Measurements from ENCODE around the gene ITPR2. TPM values are rescaled to one million over a fixed set of nuclear protein-coding genes. Genes with fewer than 3 reads are reported as not detected.
A peak's percentile ranks its signal among the peaks of the same experiment; 100 is the strongest.

Gene ITPR2
- total RNA-seq, 1 experiment from 2014 or later, result 16.5 TPM

DNA sequence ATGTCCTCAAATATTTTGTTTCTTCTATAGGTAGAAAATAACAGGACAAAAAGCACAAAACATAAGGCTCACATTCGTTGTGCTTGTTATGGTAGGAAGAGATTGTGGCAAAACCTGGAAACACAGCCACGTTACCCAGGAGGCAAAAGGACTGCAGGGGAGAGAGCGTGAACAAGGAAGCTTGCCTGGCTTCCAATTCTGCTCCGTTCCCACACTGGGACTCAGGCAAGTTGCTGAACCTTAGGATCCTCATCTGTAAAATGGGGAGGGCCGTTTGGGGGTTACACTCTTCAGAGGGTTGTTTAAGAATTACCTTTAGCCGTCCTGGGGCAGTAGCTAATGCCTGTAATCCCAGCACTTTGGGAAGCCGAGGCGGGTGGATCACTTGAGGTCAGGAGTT is 432.4 kb downstream of the ITPR2 start:
- in situ Hi-C loops (cut with HindIII; ENCODE audit: low pct_unique_long_range_greater_than_20kb, low sequenced_read_pairs), result no loop called here

DNA sequence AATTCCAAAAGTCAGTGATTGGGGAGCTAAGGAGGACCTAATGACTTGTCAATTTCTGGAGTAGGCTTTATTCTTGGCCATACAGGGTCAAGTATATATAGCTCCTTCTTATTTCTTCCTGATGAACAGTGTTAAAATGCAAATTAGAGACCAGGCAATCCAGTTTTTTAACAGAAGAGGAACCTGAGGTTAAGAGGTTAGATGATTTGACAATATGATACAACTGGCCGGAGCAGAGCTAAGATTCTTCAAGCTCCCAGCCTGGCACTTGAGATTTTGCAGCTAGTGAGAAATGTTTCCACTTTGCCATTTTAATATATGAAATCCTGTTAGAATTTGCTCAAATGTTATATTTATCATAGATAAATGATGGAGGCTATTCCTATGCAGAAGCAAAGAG is 433.6 kb downstream of the ITPR2 start:
- DNase-seq (ENCODE audit: low read depth), result no peak
- in situ Hi-C loops (cut with HindIII; ENCODE audit: low pct_unique_long_range_greater_than_20kb, low sequenced_read_pairs), result no loop called here

More for the DNA sequence above, 432.4 kb downstream of the ITPR2 start:
- no peak for DNase-seq (ENCODE audit: low read depth)

DNA sequence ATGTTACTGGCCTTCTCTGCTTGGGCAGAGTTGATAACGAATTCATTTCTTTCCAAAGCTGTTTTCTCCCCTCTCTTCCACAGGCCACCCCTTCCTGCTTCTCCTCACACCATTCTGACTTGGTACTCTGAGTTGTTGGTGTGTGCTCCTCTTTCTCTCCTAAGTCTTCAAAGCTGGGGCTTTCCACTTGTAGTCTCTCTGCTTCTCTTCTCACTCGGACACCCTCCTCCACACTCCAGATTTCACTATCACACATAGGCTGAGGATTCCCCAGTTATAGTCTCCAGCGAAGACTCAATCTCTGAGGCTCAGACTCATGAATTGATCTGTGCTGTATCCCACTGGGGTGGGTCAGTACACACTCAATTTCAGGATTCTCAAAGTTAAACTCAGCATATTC is 436.6 kb downstream of the ITPR2 start:
- in situ Hi-C loops (cut with HindIII; ENCODE audit: low pct_unique_long_range_greater_than_20kb, low sequenced_read_pairs), result no loop called here
- no peak for DNase-seq (ENCODE audit: low read depth)

DNA sequence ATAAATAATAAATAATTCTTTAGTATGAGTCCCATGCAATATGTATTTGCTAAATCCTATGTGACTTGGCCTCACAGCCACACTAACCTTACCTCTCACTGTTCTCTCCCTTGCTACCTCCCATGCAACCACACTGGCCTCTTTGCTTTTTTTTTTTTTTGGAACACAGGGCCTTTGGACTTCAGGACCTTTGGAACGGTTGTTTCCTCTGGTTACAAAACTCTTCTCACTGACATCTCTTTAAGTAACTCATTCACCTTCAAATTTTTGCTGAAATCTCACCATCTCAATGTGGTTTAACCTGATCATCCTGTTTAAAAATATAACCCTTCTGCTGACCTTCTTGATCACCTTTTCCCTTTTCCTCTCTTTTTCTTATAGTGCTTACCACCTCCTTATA is 443.7 kb downstream of the ITPR2 start:
- no peak for DNase-seq (ENCODE audit: low read depth)
- in situ Hi-C loops (cut with HindIII; ENCODE audit: low pct_unique_long_range_greater_than_20kb, low sequenced_read_pairs), result no loop called here

DNA sequence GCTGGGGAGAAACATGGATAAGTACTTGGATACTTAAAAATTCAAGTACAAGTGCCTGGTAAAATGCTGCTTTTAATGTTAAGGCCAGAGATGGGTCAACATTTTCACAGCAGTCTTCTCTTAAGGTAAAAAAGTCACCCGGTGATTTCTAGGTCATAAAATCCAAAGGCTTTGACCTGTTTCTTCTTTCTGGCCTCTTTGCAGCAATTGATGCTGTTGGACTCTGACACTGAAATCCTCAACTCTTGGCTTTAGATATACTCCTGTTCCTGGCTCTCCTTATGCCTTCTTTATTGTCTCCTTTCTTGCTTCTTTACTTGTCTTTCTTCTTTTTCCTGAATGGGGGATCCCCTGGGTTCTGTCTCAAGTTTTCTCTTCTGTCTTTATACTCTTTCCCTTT is 448.5 kb downstream of the ITPR2 start:
- in situ Hi-C loops (cut with HindIII; ENCODE audit: low pct_unique_long_range_greater_than_20kb, low sequenced_read_pairs), result no loop called here
- DNase-seq (ENCODE audit: low read depth), result no peak

DNA sequence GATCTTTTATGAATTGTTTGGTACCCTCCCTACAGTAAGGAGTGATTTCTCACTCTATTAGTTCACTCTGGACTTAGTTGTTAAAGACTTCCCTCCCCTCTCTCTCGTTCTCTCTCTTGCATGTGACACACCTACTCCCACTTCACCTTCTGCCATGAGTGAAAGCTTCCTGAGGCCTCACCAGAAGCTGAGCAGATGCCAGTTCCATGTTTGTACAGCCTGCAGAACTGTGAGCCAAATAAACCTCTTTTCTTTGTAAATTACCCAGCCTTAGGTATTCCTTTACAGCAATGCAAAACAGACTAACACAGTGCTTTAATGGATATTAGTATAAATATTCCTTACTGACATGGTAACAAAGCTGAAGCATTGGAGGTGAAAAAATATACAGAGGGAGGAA is 450.0 kb downstream of the ITPR2 start:
- in situ Hi-C loops (cut with HindIII; ENCODE audit: low pct_unique_long_range_greater_than_20kb, low sequenced_read_pairs), result no loop called here
- DNase-seq (ENCODE audit: low read depth), result no peak

DNA sequence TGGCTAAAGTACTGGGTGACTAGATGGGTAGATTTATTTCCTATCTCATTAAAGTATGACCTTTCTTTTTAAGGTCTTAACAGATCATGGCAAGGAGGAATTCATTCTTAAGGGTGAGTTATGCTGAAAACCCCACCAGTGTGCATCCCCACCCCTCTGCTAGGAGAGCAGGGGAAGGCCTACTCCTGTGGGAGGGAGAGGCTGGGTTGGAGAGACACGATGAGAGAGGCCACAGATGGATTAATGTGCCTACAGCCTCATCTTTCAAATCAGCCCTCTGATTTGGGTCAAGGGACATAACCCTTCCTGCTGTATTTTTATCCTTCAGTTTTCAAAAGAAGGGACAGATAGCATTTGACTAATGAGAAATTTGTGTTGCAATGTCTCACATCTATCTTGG is 452.1 kb downstream of the ITPR2 start:
- in situ Hi-C loops (cut with HindIII; ENCODE audit: low pct_unique_long_range_greater_than_20kb, low sequenced_read_pairs), result no loop called here
- DNase-seq (ENCODE audit: low read depth), result no peak

DNA sequence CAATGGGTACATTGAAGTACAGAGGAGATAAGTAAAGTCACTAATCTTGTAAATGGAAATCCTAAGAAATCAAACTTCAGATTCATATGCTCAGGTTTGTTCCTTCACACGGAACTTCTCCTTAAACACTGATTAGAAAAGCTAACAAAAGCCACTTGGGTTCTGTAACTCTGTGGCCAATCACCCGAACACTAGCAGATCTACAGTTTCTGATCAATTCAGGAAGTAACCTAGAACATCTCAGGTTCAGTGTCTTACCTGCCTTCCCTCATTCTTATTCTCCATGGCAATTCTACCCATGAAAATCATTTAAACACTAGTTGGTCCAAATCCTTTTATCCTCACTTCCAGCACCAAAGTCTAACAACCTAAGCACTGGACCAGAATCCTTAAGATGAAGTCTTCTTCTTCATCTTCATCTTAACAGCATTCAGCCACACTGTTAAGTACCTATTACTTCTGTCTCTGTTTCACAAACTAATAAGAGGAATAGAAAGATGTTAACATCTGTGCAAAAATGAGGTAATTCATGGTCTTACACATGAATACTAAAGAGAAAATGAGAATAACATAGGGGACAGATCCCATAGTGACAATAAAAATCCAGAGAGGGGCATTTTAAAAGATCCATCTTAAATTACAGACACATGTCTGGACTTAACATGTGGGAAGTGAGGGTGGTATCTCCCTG is 453.1 kb downstream of the ITPR2 start:
- in situ Hi-C loops (cut with HindIII; ENCODE audit: low pct_unique_long_range_greater_than_20kb, low sequenced_read_pairs), result no loop called here
- no peak for DNase-seq (ENCODE audit: low read depth)

DNA sequence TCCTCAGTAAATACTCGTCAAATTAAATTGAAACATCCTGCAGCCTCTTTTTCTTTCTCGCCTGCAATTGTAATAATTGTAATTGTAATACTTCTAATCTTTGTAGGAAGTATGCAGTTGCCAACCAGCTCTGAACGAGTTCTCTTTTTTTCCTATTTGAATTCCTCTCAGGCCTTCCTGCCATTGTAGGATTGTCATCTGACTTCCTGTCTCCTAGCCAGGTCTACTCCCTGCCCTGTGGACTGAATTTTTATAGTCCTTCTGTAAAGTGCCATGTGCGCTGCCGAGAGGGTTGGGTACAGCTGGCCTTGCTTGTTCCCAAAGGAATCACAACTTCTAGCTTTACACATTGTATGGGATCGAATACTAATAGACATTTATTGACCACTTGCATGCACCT is 454.3 kb downstream of the ITPR2 start:
- no peak for DNase-seq (ENCODE audit: low read depth)
- in situ Hi-C loops (cut with HindIII; ENCODE audit: low pct_unique_long_range_greater_than_20kb, low sequenced_read_pairs), result no loop called here

DNA sequence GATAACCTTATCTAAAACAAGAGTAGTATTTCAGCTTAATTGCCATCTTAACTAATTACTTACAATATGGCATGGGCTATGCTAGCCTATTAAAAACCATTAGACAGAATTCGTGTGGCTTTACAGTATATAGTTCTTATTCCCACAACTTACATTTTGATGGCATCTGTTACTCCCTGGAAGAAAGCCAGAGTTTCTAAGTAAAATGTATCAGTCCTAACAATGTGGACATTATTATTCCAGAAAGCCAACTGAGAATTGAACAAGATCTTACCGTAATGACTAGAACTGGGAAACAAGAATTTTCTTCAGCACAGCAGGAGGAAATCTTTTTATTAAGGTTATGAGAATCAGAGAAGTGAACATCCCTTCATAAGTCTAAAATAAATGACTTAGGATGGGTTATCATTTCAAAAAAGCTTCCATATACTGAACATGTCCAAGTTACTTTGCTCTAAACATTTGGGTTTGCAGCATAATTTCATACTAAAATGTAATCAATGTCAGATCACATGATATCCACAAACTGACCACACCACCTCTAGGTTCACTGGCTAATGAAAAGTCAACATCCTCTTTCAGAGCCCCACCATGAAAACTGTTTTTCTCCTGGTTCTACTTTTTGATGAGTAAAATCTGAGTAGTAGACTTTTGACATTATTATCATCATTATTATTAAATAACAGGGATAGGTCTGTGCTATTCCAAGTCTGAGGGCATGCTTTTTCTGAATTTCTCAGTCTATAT is 457.9 kb downstream of the ITPR2 start:
- in situ Hi-C loops (cut with HindIII; ENCODE audit: low pct_unique_long_range_greater_than_20kb, low sequenced_read_pairs), result no loop called here
- DNase-seq (ENCODE audit: low read depth), result no peak

DNA sequence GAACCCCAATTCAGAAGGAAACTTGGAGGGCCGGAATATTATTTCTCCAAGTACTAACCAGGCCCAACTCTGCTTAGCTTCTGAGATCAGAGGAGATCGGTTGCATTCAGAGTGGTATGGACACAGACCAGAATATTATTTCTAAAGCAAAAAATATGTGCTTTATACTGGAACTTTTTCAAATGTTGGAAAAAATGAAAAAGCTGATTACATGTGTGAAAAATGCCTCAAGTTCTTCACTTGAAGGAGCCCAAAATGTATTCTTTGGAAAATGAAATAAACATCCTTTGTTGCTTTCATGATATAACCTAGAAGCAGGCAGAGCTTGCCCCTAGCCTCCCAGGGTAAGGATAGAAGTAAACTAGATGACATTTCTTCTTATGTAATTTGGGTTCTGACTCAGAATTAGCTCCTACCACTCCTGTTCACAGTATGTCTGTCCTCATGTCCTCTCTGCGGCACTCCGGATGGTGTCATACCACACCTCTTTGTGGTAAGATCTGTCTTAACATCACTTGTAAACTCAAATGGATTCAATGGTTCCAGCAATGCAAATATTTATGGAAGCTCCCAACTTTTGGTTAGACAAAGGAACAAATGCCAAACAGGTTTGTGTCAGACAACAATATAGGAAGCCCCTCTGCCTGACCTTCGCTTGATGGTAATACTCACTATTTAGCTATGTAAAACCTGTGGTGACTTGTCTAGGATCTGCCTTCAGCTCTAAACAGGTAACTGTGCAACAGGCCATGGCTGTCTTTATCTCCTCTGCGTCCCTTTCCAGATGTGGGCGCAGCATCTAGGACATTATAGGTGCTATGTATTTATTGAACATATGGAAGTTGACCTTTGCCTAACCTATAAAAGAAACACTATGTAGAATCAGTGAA is 459.1 kb downstream of the ITPR2 start:
- in situ Hi-C loops (cut with HindIII; ENCODE audit: low pct_unique_long_range_greater_than_20kb, low sequenced_read_pairs), result no loop called here
- DNase-seq (ENCODE audit: low read depth), result no peak

DNA sequence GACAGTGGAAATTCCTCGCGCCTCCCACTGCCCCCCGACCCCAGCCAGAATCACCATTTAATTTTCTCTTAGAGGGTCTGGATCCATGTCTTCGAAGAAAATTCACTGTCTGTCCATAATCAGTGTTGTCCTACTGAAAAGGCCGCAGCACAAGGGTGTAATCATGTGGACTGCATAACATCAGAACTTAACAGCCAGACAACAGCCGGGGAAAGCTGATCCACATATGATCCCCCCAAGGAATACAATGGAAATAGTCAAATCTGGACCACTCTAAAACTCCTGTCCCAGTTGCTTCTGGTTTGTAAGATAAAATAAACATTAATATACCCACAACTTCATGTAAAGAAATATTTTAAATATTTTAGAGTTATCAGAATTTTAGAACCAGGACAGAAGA is 460.1 kb downstream of the ITPR2 start:
- in situ Hi-C loops (cut with HindIII; ENCODE audit: low pct_unique_long_range_greater_than_20kb, low sequenced_read_pairs), result no loop called here
- no peak for DNase-seq (ENCODE audit: low read depth)

DNA sequence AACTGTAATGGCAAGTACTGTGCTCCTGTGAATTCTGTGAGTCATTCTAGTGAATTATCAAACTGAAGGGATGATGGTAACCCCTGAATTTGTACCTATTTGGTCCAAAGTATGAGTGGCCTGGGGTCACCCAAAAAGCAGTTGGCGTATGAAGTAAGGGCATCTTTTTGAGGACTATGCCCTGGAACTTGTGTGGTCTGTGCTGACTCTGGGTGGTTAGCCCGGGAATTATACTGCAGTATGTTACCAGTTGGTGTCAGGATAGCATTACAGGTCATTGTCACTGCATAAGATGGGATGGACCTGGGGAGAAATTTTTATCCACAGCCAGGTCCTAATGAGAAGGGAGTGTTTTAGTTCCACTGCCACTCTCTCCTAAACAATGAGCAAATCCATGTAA is 462.9 kb downstream of the ITPR2 start:
- DNase-seq (ENCODE audit: low read depth), result no peak
- in situ Hi-C loops (cut with HindIII; ENCODE audit: low pct_unique_long_range_greater_than_20kb, low sequenced_read_pairs), result no loop called here

DNA sequence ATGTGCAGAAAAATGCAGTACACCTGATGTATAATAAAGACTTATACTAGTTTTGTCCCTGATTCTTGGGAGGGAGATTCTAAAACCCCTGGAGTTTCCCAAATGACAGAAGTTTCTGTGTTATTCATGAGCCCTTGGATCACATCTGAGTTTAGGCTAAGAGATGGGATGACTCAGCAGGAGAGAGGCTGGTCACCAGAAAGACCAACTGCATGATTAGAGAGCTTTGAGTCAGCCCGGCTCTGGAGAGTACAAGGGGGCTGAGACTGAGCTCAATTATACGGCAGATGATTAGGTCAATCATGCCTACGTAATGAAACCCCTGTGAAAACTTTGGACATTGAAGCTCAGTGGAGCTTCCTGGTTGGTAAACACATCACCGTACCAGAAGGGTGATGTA is 463.4 kb downstream of the ITPR2 start:
- DNase-seq (ENCODE audit: low read depth), result peak; percentile 63
- in situ Hi-C loops (cut with HindIII; ENCODE audit: low pct_unique_long_range_greater_than_20kb, low sequenced_read_pairs), result no loop called here

DNA sequence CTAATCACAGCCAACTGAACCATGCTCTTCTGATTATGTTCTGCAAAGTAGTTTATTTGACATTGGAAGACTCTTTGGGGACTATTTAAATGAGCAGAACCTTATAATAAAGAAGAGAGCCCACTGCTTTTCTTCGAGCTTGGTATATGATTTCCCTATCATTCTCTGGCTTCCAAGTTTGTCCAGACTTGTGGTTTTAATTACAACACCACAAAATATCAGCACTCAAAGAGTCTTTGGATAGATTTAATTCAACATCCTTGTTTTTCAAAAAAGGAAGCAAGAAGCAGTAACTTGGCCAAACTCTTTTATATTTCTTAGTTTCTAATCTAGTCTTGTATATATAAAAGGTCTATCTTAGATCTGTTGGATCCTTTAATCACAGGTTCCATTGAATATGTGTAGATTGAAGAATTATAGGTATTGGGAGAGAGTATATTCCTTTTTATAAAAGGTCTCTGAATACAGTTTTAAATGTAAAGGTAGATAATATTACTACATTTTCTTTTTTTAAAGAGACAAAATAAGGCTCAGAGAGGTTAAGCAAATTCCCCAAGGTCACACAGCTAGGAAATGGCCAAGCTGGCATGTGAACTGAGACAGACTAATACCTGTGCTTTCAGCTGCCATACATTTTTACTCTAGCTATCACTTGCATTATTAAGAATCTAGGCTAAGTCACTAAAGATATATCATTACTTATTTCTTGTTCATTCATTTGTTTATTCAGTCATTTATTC is 464.8 kb downstream of the ITPR2 start:
- no peak for DNase-seq (ENCODE audit: low read depth)
- in situ Hi-C loops (cut with HindIII; ENCODE audit: low pct_unique_long_range_greater_than_20kb, low sequenced_read_pairs), result no loop called here

DNA sequence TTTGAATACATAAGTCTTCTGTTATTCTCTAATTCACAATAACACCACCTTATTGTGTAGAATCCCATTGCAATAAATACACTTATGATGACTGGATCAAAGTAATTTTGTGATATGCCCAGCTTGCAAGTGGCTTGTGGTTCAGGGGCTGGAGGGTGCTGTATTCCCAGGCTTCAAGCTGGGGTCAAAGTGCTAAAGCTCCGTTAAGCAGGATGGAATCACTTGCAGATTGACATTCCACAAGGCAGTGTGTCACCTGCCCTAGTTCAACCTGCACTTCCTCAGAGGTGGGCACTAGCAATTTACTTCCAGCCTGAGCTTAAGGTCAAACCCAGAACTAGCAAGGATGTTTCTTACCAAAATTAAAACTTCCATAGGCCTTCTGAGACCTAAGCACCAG is 471.0 kb downstream of the ITPR2 start:
- DNase-seq (ENCODE audit: low read depth), result no peak
- in situ Hi-C loops (cut with HindIII; ENCODE audit: low pct_unique_long_range_greater_than_20kb, low sequenced_read_pairs), result no loop called here

DNA sequence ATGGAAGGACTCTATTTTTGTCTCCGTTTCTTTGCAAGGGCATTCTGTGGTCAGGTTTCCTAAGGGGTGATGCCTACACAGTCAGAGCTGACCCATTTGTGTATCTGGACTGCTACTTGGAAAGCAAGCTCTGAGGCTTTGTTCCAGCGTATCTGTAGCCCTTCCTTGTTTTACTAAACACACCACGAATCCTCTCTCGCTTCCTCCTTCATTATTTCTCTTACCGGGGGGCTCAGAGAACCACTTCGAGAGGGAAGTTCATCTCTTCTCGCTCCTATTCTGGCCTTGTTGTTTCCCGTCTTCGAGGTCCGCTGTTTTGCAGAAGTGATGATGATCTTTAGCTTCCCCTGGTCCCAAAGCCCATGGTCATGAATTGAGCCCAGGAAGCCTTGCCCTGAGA is 472.9 kb downstream of the ITPR2 start:
- DNase-seq (ENCODE audit: low read depth), result no peak
- in situ Hi-C loops (cut with HindIII; ENCODE audit: low pct_unique_long_range_greater_than_20kb, low sequenced_read_pairs), result no loop called here

DNA sequence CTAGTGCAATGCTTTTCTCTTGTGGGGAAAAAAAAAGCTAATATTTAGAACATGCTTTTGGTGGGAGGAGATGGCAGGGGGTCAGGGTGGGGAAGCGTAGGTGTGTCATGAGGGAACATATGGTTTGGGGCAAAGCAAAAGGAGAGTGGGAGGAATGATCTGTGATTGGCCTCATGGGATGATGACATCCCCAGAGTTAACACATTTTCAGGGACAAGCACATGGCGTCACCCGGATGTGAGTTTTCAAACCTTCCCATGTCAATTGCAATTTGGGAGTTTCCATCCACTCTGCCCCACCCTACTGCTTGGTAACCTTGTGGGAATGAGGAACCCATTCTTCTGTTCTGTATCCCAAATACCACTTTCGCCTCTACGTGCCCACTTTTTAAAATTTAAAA is 473.4 kb downstream of the ITPR2 start:
- in situ Hi-C loops (cut with HindIII; ENCODE audit: low pct_unique_long_range_greater_than_20kb, low sequenced_read_pairs), result no loop called here
- no peak for DNase-seq (ENCODE audit: low read depth)

DNA sequence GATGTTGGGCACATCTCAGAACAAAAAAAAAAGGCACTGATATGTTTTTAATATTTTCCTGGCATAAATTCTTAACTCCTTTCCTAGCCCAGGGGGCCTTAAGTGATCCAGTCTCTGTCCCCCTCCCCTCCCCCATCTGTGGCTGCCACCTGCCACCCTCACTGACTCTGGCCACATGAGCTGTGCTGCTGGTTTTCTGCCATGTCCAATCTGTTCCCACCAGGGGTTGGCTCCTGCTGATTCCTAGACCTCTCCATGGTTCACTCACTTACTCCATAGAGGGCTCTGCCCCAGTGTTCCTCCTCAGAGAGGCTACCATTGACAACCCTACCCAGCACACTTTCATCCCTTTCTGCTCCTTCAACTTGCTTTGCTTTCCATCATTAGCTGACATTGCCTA is 474.3 kb downstream of the ITPR2 start:
- in situ Hi-C loops (cut with HindIII; ENCODE audit: low pct_unique_long_range_greater_than_20kb, low sequenced_read_pairs), result no loop called here

More for the DNA sequence above, 474.3 kb downstream of the ITPR2 start:
- no peak for DNase-seq (ENCODE audit: low read depth)

All from Caki2 (cell line).